Peyer's patch (tissue), 4 donors: ENCODE data around the gene CWH43.
"Not testable (repeated sequence)": the region's sequence is repeated elsewhere in the genome, so short reads cannot be mapped to it uniquely, and the experiment has no call there.

Experiments used
- POLR2A ChIP-seq, 2 donors: fragments of 450-650 bp; IDR thresholded peaks; one replicate each; pipeline ENCODE4 v1.5.1; 2017; ENCODE audit warnings: antibody characterized with exemption in 2 of 2, mild to moderate bottlenecking in 2 of 2, moderate library complexity in 2 of 2
- TF ChIP-seq, protein P1 (sequence below), 6 experiments: fragments of 450-650 bp in 4 of 6; fragments of 200-600 bp in 2 of 6; sonication (generic) in 1 of 6; IDR thresholded peaks; one replicate each; pipeline ENCODE4 v1.5.1; 2017 to 2019; ENCODE audit warnings: antibody characterized with exemption in 6 of 6, mild to moderate bottlenecking in 3 of 6, moderate library complexity in 1 of 6

DNA sequence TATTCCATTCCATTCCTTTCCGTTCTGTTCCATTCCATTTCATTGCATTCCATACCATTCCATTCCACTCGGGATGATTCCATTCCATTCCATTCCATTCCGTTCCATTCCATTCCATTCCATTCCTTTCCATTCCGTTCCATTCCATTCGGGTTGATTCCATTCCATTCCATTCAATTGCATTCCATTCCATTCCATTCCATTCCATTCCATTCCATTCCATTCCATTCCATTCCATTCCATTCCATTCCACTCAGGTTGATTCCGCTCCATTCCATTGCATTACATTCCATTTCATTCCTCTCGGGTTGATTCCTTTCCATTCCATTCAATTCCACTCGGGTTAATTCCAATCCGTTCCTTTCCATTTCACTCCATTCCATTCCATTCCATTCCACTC, 111.0 kb downstream of the CWH43 start:
- TF ChIP-seq, protein P1, sequence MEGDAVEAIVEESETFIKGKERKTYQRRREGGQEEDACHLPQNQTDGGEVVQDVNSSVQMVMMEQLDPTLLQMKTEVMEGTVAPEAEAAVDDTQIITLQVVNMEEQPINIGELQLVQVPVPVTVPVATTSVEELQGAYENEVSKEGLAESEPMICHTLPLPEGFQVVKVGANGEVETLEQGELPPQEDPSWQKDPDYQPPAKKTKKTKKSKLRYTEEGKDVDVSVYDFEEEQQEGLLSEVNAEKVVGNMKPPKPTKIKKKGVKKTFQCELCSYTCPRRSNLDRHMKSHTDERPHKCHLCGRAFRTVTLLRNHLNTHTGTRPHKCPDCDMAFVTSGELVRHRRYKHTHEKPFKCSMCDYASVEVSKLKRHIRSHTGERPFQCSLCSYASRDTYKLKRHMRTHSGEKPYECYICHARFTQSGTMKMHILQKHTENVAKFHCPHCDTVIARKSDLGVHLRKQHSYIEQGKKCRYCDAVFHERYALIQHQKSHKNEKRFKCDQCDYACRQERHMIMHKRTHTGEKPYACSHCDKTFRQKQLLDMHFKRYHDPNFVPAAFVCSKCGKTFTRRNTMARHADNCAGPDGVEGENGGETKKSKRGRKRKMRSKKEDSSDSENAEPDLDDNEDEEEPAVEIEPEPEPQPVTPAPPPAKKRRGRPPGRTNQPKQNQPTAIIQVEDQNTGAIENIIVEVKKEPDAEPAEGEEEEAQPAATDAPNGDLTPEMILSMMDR (IDR thresholded peaks at IDR 0.05), result not testable (repeated sequence)
- not testable (repeated sequence) for TF ChIP-seq POLR2A (IDR thresholded peaks at IDR 0.05)
